T-helper 2 cell (primary cell): ENCODE results near the gene NKX3-2.
"Not testable (repeated sequence)": the region's sequence is repeated elsewhere in the genome, so short reads cannot be mapped to it uniquely, and the experiment has no call there.

Source experiments
- DNase-seq, 5 experiments: peaks; one replicate each; pipeline versions ENCODE4 v3.0.0 to v3.0.0-alpha.2; 2012 to 2022
- total RNA-seq, 2 donors: gene quantifications; one replicate each; lab custom pipeline; 2026; lab: John Stamatoyannopoulos, UW

The NKX3-2 gene
- total RNA-seq, result 0 reads per million in 2 donors

GRCh38 chr4:13543839-13544605 is at the start of gene NKX3-2:
TSS of gene NKX3-2 (minus strand) at chr4:13544508. CDS start at chr4:13544414, 94 bp downstream.
- no peak for DNase-seq

- DNase-seq, result no peak
Measured at GRCh38 chr4:13592220-13592619, 47.9 kb upstream of the NKX3-2 start.

GRCh38 chr4:13590766-13591165 is 46.5 kb upstream of the NKX3-2 start:
- no peak for DNase-seq

- no peak for DNase-seq
Measured at GRCh38 chr4:13588954-13589353, 44.6 kb upstream of the NKX3-2 start.

GRCh38 chr4:13584481-13584880 is 40.2 kb upstream of the NKX3-2 start:
- no peak for DNase-seq

DNA sequence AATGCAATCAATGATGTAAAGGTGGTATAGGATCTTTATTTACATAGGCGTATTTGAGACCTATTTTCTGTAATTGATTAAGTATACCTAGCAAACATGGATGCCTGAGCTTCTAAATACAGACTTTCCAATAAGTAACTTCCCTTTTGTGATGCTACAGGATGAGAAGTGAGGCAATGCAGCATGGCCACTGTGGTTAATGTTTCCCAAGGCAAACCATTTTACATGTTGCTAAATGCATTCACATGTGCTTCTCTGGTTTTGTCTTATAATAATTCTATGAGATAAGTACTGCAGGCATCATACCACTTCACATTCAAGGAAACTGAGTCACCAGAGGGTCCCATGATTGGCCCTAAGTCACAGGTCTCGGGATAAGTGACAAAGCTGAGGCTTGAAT is 35.7 kb upstream of the NKX3-2 start:
- no peak for DNase-seq

DNA sequence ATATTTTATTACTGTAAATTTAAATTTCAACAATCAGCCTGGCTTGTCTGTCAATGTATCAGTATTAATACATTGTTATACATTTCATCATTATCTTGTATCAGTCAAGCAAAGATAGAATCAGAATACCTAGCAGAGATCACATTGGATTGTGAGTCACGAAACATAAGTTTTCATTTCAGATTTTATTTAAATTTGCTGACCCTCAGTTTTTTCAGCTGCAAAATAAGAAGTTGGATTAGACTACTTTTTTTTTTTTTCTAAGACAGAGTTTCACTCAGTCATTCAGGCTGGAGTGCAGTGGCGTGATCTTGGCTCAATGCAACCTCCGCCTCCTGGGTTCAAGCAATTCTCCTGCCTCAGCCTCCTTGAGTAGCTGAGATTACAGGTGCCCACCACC is 33.4 kb upstream of the NKX3-2 start:
- no peak for DNase-seq

DNA sequence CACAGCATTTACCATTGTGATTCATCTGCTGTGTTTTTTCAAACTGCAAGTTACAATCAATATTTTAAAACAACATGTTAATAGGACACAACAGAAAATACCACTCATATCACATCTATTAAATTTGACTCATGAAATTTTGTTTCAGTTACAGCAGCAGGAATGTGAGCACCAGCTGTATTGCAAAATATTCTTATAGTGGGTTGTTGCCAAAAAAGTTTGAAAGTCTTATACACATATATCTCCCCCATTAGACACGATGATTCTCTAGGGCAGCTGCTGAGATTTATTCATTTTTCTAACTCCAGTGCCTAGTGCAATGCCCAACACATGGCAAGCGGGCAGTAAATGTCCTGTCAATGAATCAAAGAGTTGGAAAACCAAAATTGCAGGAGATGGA is 26.6 kb upstream of the NKX3-2 start:
- no peak for DNase-seq

GRCh38 chr4:13567125-13567524 is 22.8 kb upstream of the NKX3-2 start:
- no peak for DNase-seq

DNA sequence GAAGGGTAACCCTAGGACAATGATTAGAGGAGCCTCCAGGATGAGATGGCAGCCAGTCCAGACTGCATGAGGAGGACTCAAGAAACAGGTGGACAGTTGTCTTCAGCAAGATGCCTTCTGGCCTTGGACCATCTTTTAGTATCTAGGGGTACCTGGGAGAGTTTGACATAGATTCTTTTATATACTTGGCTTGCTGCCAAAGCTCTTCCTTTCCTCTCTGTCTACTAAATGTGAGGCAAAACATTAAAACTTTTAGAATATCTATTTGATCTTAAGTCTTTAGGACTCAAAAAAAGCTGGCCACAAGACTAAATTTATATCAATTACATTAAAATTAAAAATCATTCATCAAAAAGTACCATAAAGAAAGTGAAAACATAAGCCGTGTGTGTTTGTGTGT is 18.6 kb upstream of the NKX3-2 start:
- no peak for DNase-seq

- no peak for DNase-seq
Measured at GRCh38 chr4:13561673-13562072, 17.4 kb upstream of the NKX3-2 start.

GRCh38 chr4:13560111-13560510 is 15.8 kb upstream of the NKX3-2 start:
- DNase-seq, result not testable (repeated sequence)

DNA sequence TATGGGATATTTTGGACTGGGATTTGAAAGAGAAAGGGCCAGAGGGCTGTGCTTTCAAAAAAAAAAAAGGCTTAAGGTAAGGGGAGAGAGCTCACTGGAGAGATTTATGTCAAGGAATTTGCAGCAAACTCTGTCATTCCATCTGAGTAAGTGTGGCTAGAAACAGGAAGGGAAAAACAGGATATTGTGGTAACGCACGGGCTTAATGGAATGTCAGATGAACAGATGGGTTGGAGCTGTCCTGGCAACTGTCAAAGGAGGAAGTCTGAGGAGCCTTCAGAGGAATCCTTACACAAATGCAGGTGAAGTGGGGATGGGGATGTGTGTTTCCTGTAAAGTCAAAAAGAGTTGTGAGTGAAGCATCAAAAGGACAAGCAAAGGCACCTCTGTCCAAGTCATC is 15.1 kb upstream of the NKX3-2 start:
- no peak for DNase-seq

GRCh38 chr4:13558881-13559280 is 14.6 kb upstream of the NKX3-2 start:
- DNase-seq, result no peak

DNA sequence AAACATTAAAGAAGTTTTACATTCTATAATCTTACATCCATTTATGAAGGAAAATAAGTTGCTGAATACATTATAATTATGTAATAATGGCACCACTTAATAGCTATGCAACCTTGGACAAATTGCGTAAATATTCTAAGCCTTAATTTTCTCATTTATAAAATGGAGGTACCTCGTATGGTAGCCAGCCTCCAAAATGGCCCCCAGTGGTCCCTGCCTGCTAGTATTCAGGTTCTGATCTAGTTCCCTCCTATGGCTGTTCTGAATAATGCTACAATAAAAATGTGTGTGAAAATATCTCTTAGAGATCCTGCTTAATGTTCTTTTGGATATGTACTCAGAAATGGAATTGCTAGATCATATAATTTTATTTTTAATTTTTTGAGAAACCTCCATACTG is 11.0 kb upstream of the NKX3-2 start:
- no peak for DNase-seq

- no peak for DNase-seq
Measured at GRCh38 chr4:13553081-13553480, 8.8 kb upstream of the NKX3-2 start.

DNA sequence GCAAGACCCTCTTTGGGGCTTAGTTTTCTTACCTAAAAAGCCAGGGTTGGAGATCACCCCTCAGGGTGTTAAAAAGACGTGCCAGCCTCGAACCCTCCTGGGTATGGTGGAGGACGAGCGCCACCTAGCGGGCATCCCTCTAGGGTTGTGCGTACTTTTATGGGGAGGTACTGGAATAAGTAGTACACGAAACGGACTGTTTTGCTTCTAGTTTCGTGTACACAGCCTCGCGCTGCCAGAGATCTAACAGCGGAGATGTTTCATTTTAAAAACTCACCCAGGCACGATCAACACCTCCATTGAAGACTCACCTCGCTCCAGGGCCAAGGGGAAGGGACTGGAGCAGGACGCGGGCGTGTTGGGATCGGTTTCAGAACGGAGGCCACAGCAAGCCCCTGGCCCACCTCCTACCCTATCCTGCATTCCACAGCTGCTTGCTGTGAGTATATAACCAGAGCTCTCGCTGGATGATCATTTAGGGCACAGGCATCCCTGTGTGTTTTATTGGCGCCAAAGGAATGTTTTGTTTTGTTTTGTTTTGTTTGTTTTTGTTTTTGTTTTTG is 4.8 kb upstream of the NKX3-2 start:
- peak; percentile 46 to 84 (median 65) for DNase-seq

DNA sequence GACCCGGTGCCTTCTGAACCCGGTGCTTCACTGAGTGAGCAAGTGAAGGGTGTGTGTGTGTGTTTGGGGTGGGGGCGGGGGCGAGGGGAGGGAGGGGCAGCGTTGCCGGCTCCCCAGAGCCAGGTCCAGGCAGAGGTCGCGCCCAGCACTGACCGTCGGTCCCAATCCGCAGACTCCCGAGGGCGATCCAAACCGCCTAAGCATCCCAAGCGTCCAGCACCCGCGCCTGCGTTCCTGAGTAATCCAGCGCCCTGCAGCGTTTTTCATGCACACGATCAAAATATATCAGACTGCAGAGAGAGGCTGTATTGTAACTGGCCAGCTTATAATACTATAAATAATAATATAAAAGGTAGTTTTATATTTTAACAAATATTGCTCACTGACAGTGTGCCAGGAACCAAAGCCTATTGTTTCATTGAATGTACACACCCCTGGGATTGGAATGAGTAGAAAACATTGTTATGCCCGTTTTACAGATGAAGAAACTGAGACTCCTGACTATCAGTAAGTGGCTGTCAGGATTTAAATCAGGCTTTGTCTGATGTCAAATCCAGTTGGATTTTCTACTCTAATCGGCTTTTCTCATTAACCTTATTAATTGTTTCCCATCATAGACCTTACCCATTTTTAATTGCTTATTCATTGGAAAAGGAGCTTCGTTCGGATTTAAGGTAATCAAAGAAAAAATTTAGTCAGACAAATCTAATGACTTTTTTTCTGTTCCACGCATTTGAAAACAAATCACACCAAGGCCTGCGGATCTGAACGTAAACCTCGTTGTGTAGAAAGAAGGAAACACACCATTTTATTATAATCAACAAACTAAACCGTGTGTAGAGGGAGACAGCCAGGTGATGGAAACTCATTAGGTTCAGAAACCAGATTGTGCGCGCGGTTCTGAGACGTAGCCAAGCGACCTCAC is 4.0 kb upstream of the NKX3-2 start:
- no peak for DNase-seq

DNA sequence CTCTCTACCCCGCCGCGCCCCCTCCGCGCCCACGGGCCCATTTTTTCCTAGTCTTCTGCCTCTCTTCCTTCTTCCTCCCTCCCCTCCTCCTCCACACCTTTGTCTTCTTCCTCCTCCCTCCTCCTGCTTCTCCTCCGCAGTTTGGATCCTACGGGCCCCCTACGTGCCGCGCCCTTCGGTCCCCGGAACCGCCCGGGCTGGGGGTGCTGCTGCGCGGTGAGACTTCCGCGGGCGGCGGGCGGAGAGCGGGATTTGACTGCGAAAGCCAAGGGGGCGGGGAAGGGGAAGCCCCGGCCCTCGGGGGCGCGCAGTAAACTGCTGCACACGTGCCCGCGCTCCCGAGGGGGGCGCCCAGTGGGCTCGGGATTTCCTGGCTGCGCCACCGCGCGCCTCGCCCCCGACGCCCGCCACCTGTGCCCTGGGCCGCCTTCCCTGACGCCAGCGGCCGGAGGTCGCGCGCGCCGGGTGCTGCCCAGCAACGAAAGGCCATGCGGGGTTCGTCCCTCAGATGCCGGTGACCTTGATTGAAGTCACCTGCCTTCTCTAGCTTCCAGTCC is 3.3 kb upstream of the NKX3-2 start:
- peak in 1 of 5 experiments; percentile 31 for DNase-seq

GRCh38 chr4:13546941-13547484 is 2.7 kb upstream of the NKX3-2 start:
- no peak for DNase-seq

DNA sequence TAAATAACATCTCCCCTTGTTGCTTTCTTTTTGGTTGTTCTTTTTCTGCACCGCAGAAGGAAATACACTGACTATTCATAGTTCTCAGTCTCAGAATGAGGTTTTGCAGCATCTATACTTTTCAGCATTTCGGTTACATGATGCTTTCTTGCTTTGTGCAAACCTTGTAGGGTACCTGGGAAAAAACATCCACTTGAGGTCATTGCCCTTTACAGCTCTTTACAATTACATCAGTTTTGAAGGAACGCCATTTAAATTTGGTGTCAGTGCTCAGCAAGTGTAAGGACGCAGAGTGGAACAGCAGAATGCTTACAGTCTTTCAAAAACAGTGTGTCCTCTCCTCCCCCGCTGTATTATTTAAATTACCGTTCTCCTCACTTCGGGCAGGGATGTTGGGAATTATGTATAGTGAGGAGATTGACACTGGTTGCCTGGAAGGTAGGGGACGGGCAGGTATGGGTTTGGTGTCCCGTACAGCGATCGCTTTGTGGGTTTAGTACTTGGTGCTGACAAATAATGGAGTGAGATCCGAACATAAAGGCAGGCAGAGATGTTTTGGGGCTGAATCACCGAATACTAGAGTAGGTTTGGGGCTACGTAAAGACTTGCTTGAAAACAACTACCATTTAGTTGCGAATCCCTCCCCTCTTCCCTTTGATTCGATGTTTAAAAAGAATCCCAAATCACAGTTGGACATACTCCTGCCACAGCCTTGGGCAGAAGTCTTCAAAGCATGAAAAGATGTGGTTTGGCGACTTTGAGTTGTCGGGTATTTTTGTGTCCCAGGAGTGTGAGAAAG is 2.0 kb upstream of the NKX3-2 start:
- no peak for DNase-seq

DNA sequence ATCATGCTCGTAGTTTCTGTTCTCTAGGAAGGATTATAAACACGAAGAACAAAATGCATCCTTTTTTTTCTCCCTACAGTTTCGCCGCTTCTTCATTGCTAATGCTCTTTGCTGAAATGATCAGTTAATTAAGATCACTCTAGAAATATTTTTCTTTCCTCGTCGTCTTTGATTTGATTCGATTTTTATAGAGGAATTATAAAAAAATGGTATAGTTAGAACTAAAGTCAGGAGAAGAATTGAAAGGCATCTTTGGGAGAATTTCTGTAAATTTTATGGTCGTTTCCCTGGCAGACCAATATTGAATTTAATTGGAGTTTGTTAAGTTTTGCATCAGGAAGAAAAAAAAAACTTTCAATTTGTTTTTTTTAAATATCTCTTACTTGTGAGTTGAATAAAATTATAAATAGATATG is 1.1 kb upstream of the NKX3-2 start:
- no peak for DNase-seq
